Heart left ventricle (tissue), 13 donors: Measurements from ENCODE around the gene FOXN4.

ENCODE experiments used
- POLR2A ChIP-seq, 2 donors: fragments of 450-650 bp; IDR thresholded peaks; one replicate each; pipeline ENCODE4 v1.6.1; 2017; ENCODE audit warnings: antibody characterized with exemption in 2 of 2, mild to moderate bottlenecking in 2 of 2, moderate library complexity in 2 of 2
- TF ChIP-seq, protein P1 (sequence below), 12 donors: fragments of 200-600 bp; sonication (generic) in 4 of 12; IDR thresholded peaks; one replicate each; pipeline versions ENCODE4 v1.5.0 to v1.8.0; 2018 to 2022; ENCODE audit warnings: antibody characterized with exemption in 12 of 12, mild to moderate bottlenecking in 5 of 12
- donor health status: ischemic (EF 13 %, LVEDD 7.1; RV severe dilation, severe dysfunction).
- donor health status: DM: no; HTN: yes; CAD: no.
- donor health status: DM: no; HTN: no; CAD: no.
- donor health status: ischemic (EF 25% LVEDD 6.9; RV normal size, moderate dysfunction).
- donor health status: ischemic (EF 25% LVEDD 5.7; RV mildly dilated, moderate dysfunction).
- donor health status: ischemic (EF 35%, LVEDD 5.7; RV mildly dilated, moderate dysfunction).
- donor health status: nonischemic (EF 11% LVEDD 7.7; RV severe dilation, severe dysfunction).
- donor health status: DM: yes; HTN: yes; CAD: no.
- donor health status: PGD.
- donor health status: ischemic (EF 29% LVEDD 5.4; RV normal size, mild dysfunction).
- donor health status: nonischemic (EF 23%, LVEDD 6.1; RV moderate dilation, normal function).

- TF ChIP-seq, protein P1, sequence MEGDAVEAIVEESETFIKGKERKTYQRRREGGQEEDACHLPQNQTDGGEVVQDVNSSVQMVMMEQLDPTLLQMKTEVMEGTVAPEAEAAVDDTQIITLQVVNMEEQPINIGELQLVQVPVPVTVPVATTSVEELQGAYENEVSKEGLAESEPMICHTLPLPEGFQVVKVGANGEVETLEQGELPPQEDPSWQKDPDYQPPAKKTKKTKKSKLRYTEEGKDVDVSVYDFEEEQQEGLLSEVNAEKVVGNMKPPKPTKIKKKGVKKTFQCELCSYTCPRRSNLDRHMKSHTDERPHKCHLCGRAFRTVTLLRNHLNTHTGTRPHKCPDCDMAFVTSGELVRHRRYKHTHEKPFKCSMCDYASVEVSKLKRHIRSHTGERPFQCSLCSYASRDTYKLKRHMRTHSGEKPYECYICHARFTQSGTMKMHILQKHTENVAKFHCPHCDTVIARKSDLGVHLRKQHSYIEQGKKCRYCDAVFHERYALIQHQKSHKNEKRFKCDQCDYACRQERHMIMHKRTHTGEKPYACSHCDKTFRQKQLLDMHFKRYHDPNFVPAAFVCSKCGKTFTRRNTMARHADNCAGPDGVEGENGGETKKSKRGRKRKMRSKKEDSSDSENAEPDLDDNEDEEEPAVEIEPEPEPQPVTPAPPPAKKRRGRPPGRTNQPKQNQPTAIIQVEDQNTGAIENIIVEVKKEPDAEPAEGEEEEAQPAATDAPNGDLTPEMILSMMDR (IDR thresholded peaks at IDR 0.05) = no peak
- no peak for TF ChIP-seq POLR2A (IDR thresholded peaks at IDR 0.05)
Measured at GRCh38 chr12:109239179-109239578, 69.9 kb downstream of the FOXN4 start.
